Omental fat pad (tissue), 4 donors: ENCODE measurements around the gene ANKRD62. TPM values are rescaled to one million over a fixed set of nuclear protein-coding genes. Genes with fewer than 3 reads are reported as not detected.

ENCODE experiments used
- ATAC-seq: fragments of 150-250 bp; one replicate; pipeline ENCODE4 v1.9.1; 2016; ENCODE audit warnings: mild to moderate bottlenecking, moderate library complexity; ENCODE audit not compliant: low FRiP score
- DNase-seq: peaks from one replicate; pipeline ENCODE4 v3.0.0-alpha.2; 2019; ENCODE audit warnings: low spot score
- total RNA-seq, 4 donors: library from RNA; depleted of rRNA; stranded (reverse); fragments of >200 nt; gene quantifications; one replicate each; pipeline ENCODE4 v1.1.0, GENCODE V29; 2016
- TF ChIP-seq, protein P1 (sequence below), 3 donors: fragments of 450-650 bp; IDR thresholded peaks; one replicate each; pipeline ENCODE4 v1.5.1; 2016 to 2017; ENCODE audit warnings: antibody characterized with exemption in 3 of 3, mild to moderate bottlenecking in 3 of 3, moderate library complexity in 2 of 3

The ANKRD62 gene
- total RNA-seq = not detected

DNA sequence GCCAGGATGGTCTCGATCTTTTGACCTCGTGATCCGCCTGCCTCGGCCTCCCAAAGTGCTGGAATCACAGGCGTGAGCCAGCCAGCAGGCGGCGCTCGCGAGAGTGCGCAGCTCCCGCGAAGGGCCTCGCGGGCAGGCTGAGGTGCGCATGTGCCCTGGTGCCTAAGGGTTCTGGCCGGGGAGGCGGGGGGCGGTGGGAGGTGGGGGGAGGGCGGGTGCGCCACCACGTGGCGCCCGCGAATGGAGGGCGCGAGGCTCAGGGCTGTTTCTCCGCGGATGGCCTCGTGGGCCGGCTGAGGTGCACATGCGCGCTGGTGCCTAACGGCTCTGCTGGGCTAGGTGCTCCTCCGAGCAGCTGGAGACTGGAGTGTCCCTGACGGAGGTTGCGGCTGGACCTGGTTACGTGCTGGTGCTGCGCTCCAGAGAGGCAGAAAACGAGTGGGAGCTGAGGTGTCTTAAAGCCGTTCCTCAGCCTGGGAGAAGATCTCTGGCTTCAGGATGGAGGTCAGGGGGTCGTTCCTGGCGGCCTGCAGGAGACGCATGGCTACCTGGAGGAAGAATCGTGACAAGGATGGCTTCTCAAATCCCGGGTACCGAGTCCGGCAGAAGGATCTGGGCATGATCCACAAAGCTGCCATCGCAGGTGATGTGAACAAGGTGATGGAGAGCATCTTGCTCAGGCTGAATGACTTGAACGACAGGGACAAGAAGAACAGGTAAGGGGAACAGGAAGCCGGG, at the start of gene ANKRD62:
ANKRD62 (plus strand) TSS at position 324 of the 738 bp plus-strand sequence; CDS start at position 499, 175 bp downstream.
- ATAC-seq = no peak
- TF ChIP-seq, protein P1, sequence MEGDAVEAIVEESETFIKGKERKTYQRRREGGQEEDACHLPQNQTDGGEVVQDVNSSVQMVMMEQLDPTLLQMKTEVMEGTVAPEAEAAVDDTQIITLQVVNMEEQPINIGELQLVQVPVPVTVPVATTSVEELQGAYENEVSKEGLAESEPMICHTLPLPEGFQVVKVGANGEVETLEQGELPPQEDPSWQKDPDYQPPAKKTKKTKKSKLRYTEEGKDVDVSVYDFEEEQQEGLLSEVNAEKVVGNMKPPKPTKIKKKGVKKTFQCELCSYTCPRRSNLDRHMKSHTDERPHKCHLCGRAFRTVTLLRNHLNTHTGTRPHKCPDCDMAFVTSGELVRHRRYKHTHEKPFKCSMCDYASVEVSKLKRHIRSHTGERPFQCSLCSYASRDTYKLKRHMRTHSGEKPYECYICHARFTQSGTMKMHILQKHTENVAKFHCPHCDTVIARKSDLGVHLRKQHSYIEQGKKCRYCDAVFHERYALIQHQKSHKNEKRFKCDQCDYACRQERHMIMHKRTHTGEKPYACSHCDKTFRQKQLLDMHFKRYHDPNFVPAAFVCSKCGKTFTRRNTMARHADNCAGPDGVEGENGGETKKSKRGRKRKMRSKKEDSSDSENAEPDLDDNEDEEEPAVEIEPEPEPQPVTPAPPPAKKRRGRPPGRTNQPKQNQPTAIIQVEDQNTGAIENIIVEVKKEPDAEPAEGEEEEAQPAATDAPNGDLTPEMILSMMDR (IDR thresholded peaks at IDR 0.05) = no peak
- DNase-seq = no peak

DNA sequence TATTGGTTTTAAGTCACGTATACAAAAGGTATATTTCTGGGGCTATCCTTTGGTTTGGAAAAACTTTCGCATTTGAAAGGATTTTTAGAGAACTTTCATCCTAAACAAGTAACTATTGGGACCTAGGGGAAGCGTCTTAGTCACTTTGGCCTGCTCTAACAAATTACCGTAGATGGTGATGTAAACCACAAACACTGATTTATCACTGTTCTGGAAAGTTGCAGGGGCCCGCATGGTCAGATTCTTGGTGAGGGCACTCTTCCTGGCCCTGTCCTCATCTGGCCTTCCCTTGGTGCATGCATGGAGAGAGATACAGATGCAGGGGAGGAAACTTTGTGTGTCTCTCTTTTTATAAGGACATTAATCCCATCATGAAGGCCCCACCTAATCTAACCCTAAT, 49.1 kb upstream of the ANKRD62 start:
- no peak for ATAC-seq
- TF ChIP-seq, protein P1 (IDR thresholded peaks at IDR 0.05) = no peak
- no peak for DNase-seq

DNA sequence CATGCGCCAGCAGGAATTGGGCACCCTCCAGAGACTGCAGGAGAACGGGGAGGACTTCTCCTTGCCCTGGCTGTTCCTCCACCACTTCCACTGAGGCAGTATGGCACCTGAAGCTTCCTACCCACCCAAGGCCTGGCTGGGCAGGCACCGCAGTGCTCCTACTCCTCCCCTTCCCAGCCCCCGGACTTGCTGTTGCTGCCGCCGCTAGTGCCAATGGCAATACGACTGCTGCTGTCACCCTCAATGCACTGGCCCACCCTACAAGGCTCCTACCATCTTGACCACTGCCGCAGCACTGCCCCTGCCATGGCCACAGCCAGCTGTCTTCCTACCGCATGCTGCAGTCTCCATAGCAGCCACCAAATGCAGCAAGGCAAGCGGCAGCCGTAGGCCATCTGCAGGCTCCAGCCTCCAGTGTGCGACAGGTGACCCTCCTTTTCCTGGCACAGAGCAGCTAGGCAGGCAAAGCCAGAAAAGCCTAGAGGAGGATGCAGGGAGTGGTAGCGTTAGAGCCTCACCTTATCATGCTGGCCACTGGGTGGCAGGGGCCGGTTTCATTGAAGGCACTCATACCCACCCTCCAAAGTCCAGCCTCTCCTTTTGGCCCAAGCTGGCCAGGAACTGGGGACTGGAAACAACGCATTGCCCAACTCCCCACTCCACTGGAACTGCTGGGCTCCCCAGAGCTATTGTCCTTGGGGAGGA, 47.4 kb upstream of the ANKRD62 start:
- DNase-seq (no peak), ATAC-seq (no peak)

DNA sequence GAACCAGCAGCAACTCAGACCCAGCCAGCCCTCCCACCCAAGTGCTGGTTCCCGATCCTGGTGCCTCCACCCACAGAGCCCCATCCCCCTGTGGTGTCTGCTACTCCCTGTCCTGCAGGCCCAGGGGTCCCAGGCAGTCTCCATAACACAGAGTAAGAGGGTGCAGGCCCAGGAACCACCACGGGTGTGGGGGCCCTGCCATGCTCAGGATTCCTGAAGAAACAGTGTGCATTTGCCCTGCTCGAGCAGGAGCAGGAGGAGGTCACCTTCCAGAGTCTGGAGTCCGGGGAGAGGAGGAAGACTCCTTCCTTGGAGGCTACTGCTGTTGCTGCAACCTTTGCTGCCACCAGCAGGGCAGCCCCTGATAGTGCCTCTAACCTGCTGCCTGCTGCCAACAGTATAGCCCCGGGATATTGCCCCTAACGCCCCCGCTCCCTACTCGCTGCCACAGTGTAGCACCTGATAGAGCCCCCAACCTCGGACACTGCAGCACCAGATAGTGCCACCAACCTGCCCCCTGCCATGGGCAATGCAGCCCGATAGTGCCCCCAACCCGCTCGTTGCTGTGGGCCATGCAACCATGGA, 46.8 kb upstream of the ANKRD62 start:
- no peak for DNase-seq

More for the DNA sequence above, 47.4 kb upstream of the ANKRD62 start:
- TF ChIP-seq, protein P1 (IDR thresholded peaks at IDR 0.05) = no peak

DNA sequence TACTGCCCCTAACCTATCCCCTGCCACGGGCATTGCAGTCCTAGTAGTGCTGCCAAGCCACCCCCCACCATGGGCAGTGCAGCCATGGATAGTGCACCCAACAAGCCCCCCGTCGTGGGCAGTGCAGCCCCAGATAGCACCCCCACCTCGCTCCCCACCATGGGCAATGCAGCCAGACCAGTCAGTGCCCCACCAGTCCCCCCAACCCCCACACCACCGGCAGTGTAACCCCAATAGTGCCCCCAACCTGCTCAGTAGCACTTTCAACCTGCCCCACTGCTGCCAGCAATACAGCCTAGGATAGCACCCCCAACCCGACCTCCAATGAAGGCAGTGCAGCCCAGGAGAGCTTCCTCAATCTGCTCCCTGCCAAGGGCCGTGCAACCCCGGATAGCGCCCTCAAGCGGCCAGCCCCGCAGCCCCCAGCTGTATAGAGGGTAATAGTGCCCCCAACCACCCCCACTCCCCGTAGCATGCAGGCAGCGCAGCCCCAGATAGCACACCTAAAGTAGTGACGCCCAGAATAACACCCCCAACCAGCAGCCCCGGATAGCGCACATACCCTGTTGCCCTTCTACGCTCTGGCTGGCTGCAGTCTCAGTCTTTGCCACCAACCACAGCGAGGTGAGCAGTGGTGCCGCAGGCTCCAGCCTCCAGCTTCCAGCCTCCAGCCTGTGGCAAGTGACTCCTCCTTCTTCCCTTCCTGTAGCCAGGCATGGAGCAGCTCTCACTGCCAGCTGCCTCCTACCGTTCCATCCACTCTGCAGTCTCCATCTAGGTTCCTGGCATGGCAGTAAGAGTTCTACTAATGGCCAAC, 45.4 kb upstream of the ANKRD62 start:
- TF ChIP-seq, protein P1 (IDR thresholded peaks at IDR 0.05) = no peak
- DNase-seq (no peak), ATAC-seq (no peak)

More for the DNA sequence above, 46.8 kb upstream of the ANKRD62 start:
- no peak for ATAC-seq
- TF ChIP-seq, protein P1 (IDR thresholded peaks at IDR 0.05) = no peak

DNA sequence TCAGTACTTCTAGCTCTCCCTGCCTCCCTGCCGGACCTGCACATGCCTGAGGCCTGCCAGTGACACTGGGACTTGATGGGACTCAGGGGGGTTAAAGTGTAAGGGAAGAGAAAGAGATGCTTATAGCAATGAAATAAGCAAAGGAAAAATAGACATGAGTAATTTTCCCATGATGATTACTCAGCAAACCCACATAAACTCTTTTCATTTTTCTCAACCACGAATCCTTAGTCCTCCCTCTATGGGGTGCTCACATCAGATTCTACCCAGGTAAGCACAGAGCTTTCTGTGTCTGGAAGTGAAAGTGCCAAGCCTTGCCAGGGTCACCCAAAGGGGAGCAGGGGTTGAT, 44.8 kb upstream of the ANKRD62 start:
- TF ChIP-seq, protein P1 (IDR thresholded peaks at IDR 0.05) = no peak
- no peak for ATAC-seq
- DNase-seq = no peak
